MV-4-11 (cell line): ENCODE measurements around the gene CIRBP.
"Not testable (repeated sequence)": the region's sequence is repeated elsewhere in the genome, so short reads cannot be mapped to it uniquely, and the experiment has no call there.

Experiments used
- DNase-seq: peaks from one replicate; lab custom pipeline; 2025; lab: John Stamatoyannopoulos, UW

CIRBP gene

GRCh38 chr19:1309977-1310852 lies 41.1 kb downstream of the CIRBP start:
- no peak for DNase-seq

GRCh38 chr19:1310853-1311180 lies 41.7 kb downstream of the CIRBP start:
- no peak for DNase-seq

GRCh38 chr19:1311543-1312091 lies 42.5 kb downstream of the CIRBP start:
- no peak for DNase-seq

- DNase-seq: no peak
Observed at GRCh38 chr19:1312767-1313694, 43.9 kb downstream of the CIRBP start.

- no peak for DNase-seq
Observed at GRCh38 chr19:1313695-1314613, 44.8 kb downstream of the CIRBP start.

- DNase-seq: peak; percentile 24
Observed at GRCh38 chr19:1315470-1316166, 46.5 kb downstream of the CIRBP start.

- DNase-seq: no peak
Observed at GRCh38 chr19:1316466-1316865, 47.3 kb downstream of the CIRBP start.

- DNase-seq: peak; percentile 23
Observed at GRCh38 chr19:1317274-1318003, 48.3 kb downstream of the CIRBP start.

- no peak for DNase-seq
Observed at GRCh38 chr19:1318678-1319471, 49.7 kb downstream of the CIRBP start.

- not testable (repeated sequence) for DNase-seq
Observed at GRCh38 chr19:1320282-1320650, 51.1 kb downstream of the CIRBP start.

- no peak for DNase-seq
Observed at GRCh38 chr19:1321539-1321938, 52.4 kb downstream of the CIRBP start.

- DNase-seq: no peak
Observed at GRCh38 chr19:1322198-1322981, 53.3 kb downstream of the CIRBP start.

- DNase-seq: no peak
Observed at GRCh38 chr19:1324249-1324805, 55.2 kb downstream of the CIRBP start.
